Activated CD4-positive, alpha-beta T cell treated with anti-CD3 and anti-CD28 coated beads, Interleukin-2, amount 50 U/mL, for 16 hours (primary cell): ENCODE data around the gene AKT1.

Experiments
- DNase-seq: peaks from one replicate; pipeline ENCODE4 v3.0.0-alpha.2; 2020

AKT1 gene

GRCh38 chr14:104721505-104722431 lies 73.8 kb downstream of the AKT1 start:
- DNase-seq = no peak
